GM21619 (cell line): ENCODE data around the gene TPRA1.

Experiments used
- ATAC-seq: cut with Tn5 transposase; IDR thresholded peaks from one replicate; pipeline ENCODE4 v1.9.1; 2021; ENCODE audit not compliant: unreplicated experiment

TPRA1 gene

DNA sequence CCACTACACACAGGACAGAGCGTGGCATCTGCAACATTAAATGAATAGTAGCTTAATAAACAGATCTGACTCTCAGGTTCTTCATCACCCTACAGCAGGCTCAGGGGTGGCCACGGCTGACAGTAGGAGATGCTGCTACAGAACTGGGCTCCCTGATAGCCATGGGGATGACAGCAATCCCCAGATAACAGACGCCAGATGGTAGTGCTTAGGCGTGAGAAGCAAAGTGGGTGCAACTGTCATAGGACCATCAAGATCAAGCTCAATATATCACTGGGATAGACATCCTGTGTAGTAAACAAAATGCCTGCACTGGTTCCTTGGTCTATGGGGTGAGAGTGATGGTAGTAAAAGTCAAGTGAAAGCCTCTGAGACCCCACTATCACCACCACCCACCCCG lies 2.6 kb upstream of the TPRA1 start:
- ATAC-seq, result no peak

DNA sequence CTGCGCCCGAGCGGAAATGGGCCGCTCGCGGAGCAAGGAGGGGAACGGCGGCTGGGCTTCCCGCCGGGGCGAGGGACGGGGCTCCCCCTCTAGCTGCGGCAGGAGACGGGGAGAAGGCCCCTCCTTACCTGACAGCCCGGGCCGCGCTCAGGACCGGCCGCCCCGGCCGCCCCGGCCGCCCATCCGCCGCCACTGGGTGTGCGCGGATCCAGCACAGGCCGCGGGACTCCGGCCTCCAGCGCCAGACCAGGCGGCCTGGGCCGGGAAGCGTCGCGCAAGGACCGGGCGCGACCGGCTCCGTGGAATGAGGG lies 296 bp downstream of the TPRA1 start:
- peak; percentile 31 for ATAC-seq

DNA sequence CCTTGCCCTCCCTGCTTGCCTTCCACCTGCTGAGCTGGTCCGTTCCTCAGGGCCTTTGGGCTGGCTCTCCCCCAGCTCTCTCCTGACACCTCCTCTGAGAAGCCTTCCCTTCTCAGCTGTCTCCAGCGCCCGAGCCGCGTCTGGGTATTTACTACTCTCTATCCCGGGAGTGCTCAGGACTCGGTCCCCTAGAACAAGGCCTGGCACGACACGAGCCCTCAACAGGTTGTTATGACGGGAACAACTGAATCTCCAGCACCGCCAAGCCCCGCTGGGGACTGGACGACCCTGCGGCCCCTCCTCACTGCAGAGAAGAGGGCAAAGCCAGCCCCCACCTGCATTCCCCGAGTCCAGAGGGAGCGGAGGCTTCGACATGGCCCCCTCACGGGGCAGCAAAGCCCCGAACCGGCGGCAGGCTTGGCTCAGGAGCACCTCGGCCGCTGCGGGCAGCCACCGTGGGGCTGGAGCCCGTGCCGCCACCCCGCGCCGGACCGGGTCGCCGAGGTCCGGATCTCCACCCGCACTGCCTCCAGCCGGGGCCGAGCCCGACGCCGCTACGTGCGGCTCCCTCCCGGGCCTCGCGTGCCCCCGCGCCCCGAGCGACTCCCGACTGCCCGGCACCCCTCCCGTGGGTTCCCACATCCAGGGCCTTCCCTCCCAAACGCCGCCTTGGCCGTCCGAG lies 792 bp downstream of the TPRA1 start:
- peak; percentile 2 for ATAC-seq

DNA sequence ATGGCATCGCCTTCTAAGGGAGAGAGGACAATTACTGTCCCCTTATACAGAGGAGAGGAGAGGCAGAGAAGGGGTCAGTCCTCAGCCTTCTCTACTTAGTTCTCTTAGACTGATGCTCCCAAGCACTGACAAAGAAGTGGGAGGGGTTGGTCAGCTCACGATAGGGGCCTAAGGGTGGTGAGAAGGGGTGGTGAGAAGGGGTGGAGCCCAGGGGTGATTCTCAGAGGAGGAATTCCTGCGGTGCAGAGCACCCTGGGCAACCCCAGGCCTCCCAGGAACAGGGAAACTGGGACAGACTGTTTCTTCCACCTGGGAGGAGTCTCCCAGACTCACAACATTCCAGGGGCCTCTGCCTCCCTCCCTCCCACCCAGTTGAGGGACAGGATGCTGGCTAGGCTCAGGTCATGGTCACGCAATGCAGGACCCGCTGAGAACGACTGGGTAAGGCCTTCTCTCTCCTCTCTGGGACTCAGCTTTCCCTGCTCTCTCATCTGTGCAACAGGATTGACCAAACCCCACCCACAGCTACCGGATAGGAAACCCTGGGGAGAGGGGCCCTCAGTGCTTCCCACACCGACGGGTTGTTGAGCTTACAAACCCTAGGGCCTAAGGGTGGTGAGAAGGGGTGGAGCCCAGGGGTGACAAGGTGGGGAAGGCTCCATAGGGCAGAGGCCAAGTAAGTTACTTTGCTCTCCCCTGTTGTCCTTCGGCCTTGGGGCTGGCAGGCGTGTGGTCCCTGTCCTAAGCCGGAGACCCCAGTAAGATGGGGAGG lies 1.5 kb downstream of the TPRA1 start:
- ATAC-seq, result no peak

DNA sequence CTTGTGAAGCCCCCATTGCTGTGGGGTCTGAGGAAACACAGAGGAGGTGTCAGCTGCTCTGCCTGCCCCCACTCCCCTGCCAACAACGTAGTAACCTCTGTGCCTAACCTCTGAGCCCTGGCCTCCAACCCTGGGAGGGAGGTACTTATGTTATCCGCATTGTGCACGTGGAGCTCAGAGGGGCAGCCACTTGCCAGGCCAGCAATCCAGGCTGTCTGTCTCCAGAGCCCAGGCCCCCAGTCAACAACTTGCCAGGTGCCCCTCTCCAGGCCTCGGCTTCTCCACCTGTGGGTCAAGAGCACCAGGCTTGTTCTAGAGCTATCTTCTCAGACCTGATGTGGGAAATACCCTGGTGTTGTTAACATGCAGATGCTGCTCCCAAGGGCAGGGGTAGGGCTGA lies 2.7 kb downstream of the TPRA1 start:
- ATAC-seq, result no peak

DNA sequence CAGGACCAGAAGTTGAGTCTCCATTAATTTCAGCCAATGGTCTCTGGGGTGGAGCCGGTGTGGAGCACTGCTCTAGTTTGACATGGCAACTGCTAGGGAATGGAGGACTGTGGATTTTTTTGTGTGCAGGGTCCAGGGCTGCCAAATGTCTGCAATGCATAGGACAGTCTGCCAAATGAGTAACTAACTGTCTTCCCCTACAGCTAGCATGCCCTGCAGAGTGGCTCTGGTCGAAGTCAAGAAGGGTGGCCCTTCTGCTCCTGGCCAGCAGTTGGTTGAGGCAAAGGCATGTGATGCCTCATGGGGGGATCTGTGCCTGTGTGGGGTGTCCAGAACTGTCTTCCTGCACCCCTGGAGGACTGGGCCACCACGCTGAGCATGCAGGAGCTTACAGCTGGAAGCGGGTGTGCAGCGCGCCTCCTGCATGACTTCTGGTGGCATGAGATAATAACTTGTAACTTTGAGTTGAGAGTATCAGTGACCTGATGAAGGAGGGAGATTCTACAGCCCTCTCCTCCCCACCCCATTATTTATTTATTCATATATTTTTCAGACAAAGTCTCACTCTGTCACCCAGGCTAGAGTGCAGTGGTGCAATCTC lies 4.6 kb downstream of the TPRA1 start:
- no peak for ATAC-seq

DNA sequence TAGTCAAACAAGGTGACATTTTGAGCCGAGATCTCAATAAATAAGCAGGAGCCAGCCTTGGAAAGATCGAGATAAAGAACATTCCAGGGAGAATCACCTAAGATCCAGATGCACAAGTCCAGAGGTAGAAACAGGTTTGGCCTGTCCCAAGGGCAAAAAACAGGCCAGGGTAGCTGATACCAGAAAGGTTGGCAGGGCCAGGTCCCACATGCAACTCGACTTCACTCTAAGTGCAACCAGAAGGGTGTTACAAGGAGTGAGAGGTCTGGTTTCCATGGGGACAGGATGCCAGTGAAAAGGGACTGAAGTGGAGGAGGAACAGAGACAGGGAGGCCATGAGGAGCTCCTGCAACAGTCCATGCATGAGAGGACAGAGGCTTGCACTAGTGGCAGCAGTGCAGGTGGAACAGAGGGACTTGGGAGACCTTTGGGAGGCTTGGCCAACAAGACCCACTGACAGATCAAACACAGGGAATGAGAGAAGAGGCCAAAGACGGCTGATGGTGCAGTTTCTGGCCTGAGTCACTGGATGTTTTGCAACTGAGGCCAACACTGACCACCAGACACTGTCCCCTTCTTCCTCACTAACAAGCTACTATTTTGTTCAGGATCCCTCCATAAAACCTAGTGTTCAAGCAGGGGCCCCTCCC lies 5.2 kb downstream of the TPRA1 start:
- ATAC-seq, result no peak

DNA sequence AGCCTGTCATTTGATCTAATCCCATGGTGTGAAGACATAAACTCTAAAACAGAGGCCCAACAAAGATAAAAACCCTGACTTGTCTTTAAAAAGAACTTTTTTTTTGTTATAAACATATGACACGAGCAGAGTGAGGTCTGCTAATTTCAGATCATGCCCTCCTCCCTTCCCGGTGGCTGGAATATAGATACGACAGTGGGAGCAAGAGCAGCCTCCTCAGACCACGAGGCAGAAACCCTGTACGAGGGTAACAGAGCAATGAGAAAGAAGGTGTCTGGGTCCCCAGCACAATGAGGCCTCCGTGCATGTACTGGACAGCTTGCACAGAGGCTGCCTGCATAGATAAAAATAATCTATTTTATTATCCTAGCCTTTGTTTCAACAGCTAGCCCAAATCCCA lies 5.8 kb downstream of the TPRA1 start:
- ATAC-seq, result no peak

DNA sequence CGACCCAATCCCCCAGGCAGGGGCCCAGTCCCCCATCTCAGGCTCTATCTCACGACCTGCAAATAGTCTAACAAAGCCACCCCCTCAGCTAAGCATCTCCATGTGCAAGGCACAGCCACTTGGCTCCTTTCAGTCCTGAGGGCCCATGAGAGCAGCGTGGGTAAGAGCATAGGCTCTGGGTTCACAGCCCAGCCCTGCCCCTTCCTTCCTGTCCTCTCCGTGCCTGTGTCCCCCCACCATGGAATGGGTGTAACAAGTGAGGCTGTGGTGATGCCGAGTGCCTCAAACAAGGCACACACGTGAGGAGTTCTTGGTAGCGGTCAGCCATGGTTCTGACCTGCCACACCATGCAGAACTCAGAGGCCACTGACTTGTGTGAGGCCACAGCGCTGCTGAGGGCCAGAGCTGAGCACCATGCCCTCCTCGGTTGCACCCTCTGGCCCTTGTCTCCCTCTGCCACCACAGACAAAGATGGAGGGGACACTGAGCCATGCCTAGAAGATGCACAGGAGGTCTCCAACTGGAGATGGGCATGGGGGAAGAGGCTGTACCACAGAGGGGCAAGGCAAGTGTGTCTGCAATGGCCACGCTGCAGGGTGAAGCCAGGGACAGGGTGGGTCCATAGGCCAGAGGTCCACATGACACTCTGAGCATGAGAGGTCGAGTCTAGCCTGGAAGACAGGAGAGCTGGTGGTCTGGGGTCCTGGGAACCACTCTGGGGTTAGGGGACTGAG lies 10.0 kb downstream of the TPRA1 start:
- ATAC-seq, result no peak

DNA sequence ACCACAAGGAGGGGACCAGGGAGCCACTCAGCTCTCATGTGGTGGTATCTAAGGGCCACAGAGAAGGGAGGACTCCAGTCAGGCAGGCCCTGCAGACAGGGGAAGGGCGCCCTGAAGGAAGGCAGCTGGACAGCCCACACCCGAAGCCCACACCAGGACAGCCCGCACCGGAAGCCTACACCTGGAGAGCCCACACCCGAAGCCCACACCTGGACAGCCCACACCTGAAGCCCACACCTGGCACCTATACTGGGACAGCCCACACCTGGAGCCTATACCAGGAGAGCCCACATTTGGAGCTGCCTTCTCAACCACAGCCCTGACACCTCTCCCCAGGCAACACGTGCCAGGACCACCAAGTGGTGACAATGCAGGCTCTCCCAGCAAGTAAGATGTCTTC lies 11.7 kb downstream of the TPRA1 start:
- ATAC-seq, result no peak

DNA sequence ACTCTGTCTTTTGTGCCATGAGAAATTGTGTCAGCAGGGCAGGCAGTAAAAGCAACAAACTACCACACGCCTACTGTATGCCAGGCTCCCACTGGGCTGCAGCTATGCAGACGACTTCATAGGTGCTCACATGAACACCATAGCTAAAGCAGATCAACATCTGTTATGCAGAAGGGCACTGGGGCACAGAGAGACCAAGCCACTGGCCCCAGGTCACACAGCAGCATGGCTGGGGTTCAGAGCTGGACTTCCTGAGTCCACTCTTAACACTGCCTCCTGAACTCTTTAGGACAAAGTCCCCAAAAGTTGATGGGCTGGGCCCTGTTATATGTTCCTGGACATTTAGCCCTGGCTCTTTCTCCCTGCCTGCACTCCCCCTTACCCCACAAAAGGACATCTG lies 12.4 kb downstream of the TPRA1 start:
- no peak for ATAC-seq

DNA sequence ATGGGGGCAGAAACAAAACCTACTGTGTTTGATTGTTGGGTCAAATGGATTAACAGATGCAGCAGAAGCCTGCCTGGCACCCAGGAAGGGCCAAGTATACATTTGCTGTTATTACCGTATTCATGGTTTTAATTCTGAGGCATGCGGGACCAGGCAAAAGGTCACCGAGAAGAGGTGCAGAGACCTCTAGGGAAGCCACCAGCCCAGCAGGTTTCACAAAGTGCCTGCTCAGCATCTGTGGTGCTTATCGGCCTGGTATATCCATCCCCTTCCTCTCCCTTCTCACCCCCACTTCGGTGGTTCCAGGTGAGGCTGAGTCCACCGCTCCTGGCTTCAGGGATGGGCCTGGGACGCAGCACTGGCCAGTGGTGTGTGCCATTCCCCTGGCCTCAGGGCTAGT lies 13.1 kb downstream of the TPRA1 start:
- ATAC-seq, result no peak

DNA sequence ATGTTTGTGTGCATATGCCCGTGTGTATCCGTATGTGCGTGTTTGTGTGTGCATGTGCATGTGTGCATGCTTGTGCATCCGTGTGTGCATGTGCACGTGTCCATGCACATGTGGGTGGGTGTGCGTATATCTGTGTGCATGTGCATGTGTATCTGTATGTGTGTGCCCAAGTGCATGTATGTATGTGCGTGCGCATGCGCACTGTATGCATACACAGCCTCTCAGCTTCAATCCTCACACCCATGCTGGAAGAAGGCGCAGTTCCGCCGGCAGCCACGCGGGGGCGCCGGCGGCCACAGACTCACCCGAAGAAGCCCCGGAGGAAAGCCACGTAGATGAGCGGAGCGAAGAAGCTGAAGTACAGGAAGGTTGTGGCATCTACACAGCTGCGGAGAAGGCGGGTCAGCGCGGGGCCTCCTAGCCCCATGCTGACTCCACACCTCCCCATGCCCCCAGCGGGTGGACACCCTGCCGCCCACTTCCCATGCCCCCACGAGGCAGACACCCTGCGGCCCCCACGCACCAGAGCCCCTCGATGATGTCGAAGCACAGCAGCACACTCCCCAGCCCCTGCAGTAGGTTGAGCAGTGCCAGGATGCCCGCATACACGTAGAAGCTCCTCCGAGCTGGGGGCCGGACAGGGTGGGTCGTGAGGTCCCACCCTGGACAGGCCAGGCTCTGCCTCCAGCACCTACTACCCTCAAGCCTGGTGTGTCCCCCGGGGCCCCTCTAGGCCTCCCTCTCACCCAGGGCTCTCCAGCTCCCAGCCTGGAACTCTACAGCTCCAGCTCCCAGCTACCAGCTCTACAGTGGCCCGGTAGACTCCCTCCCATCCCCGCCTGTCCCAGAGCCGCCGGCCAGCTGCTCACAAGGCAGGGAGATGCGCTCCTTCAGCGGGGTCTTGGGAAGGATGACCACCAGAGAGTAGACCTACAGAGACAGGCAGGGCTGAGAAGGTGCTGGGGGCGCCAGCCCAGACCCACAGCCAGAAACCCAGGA lies 15.4 kb downstream of the TPRA1 start:
- ATAC-seq, result peak; percentile 61

DNA sequence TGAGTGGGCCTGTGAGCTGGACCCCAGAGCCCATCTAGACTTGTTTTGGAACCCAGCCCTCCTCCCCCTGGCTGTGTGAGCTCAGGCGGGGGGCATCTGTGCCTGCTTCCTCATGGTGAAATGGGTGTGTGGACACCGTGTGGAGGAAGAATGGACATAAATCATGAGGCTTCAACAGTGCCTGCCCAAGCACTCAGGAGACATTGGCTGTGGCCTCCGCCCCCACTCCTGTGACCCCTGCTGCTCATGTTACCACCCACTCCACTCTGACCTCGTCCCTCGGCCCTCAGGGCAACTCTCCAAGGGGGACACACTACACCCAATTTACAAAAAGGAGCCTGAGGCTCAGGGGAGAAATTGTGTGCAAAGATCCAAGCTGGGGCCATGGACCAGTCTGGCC lies 16.6 kb downstream of the TPRA1 start:
- no peak for ATAC-seq

DNA sequence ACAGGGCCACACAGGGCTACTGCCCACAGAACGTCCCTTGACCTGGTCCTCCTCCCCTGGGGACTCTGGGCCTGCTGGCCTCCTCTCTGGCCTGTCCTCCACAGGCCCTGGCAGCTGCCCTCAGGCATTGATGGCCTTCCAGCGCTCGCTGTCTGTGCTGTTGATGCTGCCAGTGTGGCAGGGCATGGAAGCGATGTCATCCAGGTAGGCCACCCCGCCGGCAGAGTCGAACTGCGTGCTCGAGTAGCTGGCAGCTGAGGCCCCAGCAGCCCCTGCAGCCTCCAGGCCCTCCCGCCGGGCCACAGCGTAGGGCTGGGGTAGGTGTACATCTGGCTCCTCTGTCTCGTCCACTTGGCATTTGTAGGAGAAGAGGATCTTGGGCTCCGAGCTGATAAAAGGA lies 17.1 kb downstream of the TPRA1 start:
- no peak for ATAC-seq

DNA sequence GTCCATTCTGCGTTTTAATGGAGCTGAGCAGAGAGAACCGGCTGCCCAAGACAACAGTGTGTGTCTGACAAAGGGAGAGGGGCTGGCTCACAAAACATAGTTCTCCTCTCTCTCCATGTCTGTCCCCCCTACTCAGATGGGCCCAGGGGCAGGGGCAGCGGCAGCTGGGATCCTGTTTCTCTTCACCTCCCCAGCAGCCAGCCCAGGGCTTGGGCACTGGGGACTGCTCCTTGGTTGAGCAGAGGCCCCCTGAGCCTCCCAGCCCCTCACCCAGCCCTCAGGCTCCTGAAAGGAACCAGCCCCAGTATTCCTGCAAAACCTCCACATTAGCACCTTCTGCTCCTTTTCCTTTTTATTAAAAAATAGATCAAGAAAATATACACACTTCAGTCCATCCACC lies 17.8 kb downstream of the TPRA1 start:
- no peak for ATAC-seq

DNA sequence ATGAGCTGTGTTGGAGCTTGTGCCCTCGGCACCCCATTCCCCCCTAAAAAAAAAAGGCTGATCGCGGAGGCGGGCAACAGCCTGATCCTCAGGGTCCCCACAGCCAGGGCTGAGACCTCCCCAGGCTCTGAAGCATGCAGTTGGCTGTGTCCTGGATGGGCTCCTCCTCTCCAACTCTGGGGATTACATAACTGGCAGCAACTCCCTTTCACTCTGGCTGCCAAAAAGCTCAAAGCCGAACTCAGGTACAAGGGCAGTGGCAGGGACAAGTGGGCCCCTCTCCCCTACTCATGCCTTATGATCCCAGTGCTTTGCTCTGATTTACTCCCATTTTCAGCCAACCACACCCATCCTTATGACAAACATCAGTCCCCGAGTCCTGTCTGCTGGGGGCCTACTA lies 18.3 kb downstream of the TPRA1 start:
- ATAC-seq, result no peak

DNA sequence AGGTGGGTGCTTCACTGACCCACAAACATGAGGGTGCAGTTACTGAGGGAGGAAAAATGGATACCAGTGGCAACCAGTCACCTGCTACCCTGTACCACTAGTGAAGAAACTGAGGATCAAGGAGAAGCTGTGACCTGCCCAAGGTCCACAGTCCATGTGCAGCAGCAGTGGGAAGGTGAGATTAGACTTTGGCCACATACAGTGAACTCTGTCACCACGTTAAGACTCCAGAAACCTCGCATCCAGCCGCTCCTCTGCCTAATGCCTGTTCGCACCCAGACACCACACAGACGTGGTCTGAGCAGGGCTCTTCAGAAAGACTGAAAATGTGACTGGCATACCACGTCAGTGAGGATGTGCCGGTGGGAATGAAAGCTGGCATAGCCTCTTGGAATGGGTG lies 20.0 kb downstream of the TPRA1 start:
- ATAC-seq, result no peak

DNA sequence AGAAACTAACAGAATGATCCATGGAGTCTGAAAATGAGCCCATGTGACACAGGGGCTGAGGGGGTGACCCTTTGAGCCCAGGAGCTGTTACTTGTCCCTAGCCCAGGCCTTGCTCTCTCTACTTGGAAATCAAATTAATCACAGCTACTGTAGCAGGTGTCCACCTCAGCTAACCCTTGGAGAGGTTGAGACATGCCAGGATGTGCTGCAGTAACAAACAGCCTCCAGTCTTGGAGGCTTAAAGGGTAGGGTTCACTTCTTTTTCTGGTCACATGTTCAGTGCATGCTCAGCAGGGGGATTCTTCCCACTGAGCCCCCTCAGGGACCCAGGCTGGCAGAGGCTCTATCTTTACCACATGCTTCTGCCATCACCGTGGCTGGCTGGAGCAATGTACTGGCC lies 21.4 kb downstream of the TPRA1 start:
- no peak for ATAC-seq

DNA sequence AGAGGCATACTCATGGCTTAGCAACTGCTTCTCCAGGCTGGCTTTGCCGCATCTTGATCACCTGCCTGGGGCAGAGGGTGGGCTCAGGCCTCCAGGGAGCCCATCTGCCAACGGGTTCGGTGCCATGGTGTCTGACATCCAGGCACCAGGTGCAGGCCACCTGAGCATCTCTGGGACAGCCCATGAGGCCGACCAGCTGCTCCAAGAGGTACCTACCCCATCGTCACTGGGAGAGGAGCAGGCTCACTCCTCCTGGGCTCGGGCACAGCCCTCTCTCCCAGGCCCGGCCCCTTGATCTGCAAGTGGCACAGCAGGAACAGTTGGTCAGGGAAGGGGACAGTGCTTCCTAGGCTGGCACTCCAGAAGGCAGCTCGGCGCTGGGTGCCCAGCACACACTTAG lies 21.9 kb downstream of the TPRA1 start:
- no peak for ATAC-seq
